CD4-positive, alpha-beta T cell treated with Interleukin-4 for 4 hours (primary cell): Measurements from ENCODE around the gene PLCB1.

Experiments used
- DNase-seq: peaks from one replicate; pipeline ENCODE4 v3.0.0-alpha.2; 2020

The PLCB1 gene

DNA sequence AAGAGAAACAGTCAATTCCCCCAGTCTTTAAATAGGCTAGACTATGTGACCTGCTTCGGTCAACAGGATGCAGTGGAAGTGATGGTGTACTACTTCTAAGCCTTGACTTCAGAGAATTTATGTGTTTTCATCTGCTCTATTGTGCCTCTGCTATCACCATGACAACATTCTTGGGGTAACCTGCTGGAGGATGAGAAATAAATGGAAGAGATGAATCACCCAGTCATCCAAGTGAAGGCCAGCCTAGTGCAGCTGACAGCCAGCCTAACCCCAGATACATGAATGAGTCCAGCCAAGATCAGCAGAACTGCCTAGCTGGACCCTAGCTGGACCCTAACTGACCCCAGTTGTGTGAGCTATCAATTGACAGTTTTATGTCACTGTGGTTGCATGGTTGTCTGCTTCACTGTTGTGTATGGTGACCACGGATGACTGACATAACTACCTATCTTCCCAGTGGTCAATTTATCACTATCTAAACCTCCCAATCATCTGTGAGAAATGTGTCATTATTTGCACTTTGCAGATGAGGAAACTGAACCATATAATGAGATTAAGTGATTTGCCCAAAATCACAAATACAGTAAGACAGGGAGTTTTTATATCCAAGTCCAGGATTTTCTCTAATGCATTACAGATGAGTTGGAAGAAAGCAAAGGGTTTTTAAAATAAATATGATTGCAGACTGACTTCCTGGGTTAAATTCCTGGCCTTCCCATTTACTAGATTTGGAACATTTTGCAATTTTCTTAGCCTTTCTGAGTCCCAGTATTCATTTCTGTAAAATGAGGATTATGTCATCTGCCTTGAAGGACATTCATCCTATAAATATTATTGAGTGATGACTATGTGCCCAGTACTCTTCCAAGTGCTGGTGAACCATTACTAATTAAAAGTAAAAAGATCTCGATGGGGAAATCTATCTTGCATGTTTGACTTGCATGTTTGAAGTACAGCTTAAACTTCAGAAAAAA is 800.4 kb downstream of the PLCB1 start:
- DNase-seq = no peak

- no peak for DNase-seq
These were observed 801.3 kb downstream of the PLCB1 start for GRCh38 chr20:8933381-8933807.

- no peak for DNase-seq
These were observed 802.3 kb downstream of the PLCB1 start for GRCh38 chr20:8934362-8934761.
